Posterior cingulate gyrus (tissue), 11 donors: ENCODE measurements around the gene USB1.

Experiments
- DNase-seq, 10 donors: peaks; one replicate each; pipeline versions ENCODE4 v3.0.0 to v3.0.0-alpha.2; 2020 to 2021; ENCODE audit warnings: mixed read lengths in 3 of 10
- intact Hi-C: fragments of 100-400 bp; cut with DNase I; formaldehyde crosslinking; loops from one replicate; pipeline ENCODE4 v1.15.1; 2023

USB1 gene

DNA sequence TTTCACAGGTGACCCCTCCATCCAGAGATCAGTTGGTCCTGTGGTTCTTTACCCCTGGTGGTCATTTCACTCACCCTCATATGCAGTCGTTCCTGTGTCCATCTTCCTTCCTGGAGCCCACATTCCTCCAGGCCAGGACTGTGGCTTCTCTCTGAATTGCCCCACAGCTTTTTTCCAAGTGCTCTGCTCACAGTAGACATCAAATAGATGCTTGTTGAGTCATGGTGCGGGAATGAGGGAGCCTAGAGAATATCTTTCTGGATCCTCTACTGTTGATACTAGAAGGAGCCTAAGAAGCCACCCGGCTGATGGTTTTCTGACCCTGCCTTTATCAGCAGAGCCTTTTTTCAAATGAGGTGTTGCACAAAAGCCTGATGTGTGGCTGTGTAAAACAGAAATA lies 10.4 kb downstream of the USB1 start:
- intact Hi-C loops = no loop called here
- DNase-seq = peak in 2 of 10 donors; percentile 0 to 4

DNA sequence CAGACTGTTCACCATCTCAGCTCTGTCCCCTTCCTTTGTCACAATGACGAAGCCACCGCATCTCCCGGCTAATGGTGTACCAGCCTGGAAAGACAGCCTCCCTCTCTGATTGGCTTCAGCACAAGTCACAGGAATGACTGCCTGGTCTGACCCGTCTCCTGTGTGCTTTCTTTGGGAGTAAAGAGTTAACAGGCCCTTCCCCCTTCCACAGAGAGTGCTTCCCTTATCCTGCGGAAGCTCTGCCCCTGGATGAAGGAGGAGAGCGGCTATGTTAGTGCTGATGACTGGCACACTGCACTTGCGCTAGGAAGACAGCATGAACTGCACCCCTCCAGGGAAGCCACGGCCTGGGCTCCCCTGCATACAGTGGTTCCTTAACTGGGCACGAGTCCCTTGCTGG lies 11.3 kb downstream of the USB1 start:
- peak in 2 of 10 donors; percentile 19 to 25 for DNase-seq
- intact Hi-C loops = no loop called here

GRCh38 chr16:58013201-58013956 lies 12.2 kb downstream of the USB1 start:
- intact Hi-C loops = no loop called here
- DNase-seq = peak in 2 of 10 donors; percentile 6 to 30

GRCh38 chr16:58016840-58017446 lies 15.7 kb downstream of the USB1 start:
- DNase-seq = peak in 2 of 10 donors; percentile 63
- intact Hi-C loops = no loop called here

GRCh38 chr16:58018803-58019202 lies 17.6 kb downstream of the USB1 start:
- peak in 2 of 10 donors; percentile 62 to 63 for DNase-seq
- intact Hi-C loops = no loop called here

GRCh38 chr16:58019866-58020538 lies 18.8 kb downstream of the USB1 start:
- intact Hi-C loops = loop anchor here (1.0 to 10.0 kb wide), 3 partner anchors 101 to 465 kb away; partner anchors contain the start of gene CSNK2A2
- DNase-seq = peak in 2 of 10 donors; percentile 15 to 62

- peak; percentile 45 to 95 (median 79) for DNase-seq
- intact Hi-C loops = loop anchor here (1.0 to 10.0 kb wide), 3 partner anchors 100 to 464 kb away; partner anchors contain the start of gene CSNK2A2
Measured at GRCh38 chr16:58020628-58021521, 19.7 kb downstream of the USB1 start.

DNA sequence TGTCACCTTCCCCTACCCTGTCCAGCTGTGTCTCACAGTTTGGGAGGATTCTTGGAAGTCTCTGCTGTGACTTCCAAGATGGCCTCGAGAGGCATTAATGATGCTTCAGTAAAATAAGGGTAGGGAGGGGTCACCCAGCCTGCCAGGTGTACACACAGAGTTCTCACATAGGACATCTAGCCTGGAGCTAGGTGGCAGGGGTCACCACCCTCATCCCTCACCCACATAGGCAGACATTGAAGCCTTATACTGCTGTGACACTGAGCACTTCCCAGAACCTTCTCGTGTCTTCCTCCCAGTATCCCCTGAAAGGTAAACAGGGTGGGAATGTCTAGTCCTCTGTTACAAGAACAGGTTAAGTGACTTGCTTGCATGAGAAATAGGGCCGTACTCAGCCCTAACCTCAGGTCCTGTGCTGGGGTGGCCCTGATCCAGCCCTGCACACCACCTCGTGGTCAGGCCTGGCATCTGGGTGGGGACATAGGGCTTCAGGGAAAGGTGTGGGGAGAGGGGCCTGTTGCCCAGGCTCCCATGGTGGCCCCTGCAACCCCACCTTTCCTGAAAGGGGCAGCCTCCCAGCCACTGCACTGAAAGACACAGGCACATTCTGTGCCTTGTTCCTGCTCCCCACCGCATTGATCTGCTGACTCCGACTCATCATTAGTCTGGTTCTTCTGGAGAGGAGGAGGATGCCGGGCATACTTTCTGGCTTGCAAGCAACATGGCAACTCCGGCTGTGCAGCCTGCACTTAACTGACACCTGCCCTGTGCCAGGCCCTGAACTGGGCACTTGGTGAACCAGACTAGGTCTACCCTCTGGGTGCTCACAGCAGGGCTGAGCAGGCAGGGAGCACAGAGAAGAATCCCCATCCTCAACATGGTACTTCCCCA lies 20.7 kb downstream of the USB1 start:
- intact Hi-C loops = loop anchor here (2.0 to 10.0 kb wide), 2 partner anchors 99 to 463 kb away; no protein-coding TSS in a partner anchor
- peak in 2 of 10 donors; percentile 54 to 75 for DNase-seq

- intact Hi-C loops = loop anchor here (10.0 kb wide), 1 partner anchor 462 kb away; no protein-coding TSS in a partner anchor
- peak; percentile 50 to 96 (median 80) for DNase-seq
Measured at GRCh38 chr16:58022601-58023371, 21.6 kb downstream of the USB1 start.

DNA sequence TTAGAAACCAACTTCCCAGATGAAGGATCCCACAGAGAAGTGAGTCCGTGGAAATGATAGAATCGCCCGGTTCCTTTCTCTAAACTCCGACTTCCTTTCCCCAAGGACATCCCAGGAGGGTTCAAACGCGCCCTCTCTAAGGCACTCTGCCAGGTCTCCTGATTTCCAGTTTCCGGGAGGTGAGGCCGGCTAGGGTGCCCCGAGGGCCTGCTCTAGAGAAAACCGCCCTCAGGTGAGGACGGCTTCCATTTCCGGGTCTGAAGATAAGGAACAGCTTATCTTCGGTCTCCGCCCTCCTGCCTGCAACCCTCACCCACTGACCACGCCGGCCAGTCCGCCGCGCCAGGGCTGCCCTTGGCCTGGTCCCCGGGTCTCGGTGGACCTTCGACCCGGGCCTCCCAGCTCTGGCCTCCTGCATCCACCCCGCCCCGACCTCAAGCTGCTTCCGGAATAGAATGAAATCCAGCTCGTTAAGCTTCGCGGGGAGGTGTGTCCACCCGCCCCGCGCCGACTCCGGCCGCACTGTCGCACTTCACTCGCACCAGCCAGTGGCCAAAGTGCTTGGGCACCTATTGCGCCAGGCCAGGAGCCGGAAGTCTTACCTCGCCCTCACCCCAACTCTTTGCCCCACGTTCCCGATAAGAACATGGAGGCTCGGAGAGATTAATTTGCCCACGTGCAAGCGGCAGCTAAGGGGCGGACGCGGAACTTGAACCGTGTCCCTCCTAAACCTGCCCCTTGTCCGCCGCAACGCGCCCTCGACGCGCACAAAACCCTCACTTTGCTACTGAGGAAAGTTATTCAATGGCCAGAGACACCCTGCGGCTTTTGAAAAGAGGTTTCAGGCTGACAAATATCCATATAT lies 23.5 kb downstream of the USB1 start:
- peak in 2 of 10 donors; percentile 62 to 77 for DNase-seq
- intact Hi-C loops = loop anchor here (10.0 kb wide), 1 partner anchor 460 kb away; no protein-coding TSS in a partner anchor

- peak in 9 of 10 donors; percentile 28 to 94 (median 62) for DNase-seq
- intact Hi-C loops = loop anchor here (2.0 to 10.0 kb wide), 2 partner anchors 103 to 459 kb away; partner anchors contain the start of gene CFAP20
Measured at GRCh38 chr16:58025351-58026138, 24.3 kb downstream of the USB1 start, which contains the start of gene MMP15. Gene MMP15 (plus strand): TSS chr16:58025754. CDS start chr16:58026351, 597 bp downstream.

GRCh38 chr16:58026139-58026704 lies 25.0 kb downstream of the USB1 start:
- intact Hi-C loops = loop anchor here (2.0 to 10.0 kb wide), 2 partner anchors 103 to 459 kb away; partner anchors contain the start of gene CFAP20
- DNase-seq = peak in 4 of 10 donors; percentile 36 to 86 (median 82)

- intact Hi-C loops = loop anchor here (2.0 to 10.0 kb wide), 2 partner anchors 102 to 458 kb away; partner anchors contain the start of gene CFAP20
- peak in 3 of 10 donors; percentile 62 to 87 (median 81) for DNase-seq
Measured at GRCh38 chr16:58026705-58027160, 25.5 kb downstream of the USB1 start.

DNA sequence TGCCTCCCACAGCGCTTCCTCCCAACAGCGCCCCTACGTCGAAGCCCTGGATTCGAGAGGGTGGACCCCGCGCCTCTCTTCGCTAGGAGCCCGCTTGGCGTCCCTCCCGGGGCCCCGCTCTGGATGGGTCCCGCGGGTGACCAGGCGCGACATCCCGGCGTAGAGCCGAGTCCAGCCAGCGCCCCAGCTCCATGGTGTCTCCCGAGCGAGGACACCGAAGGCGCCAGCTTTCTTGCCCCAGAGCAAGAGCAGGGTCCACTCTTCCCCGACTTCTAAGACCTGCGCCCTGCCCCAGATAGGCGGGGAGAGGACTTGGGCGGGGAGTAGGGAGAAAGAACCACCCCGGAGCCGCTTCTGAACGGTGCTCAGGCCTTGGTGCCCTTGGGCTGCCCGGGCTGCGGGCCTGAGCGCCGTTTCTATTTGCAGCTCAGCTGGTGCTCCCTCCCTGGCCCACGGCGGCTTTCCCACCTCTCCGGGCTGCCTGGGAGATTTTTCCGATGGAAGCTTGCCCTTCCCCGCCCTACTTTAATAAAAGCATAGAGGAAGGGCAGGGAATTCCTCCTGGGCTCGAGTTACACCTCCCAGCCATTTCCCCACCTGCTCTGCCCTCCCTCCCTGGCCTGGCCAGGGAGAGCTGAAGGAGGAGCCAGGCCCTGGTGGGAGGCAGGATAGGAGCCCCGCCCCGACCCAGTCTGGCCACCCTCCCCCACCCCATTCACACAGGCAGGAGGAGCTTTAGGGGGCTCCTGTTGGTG lies 26.1 kb downstream of the USB1 start:
- DNase-seq = peak in 3 of 10 donors; percentile 68 to 84 (median 73)
- intact Hi-C loops = loop anchor here (2.0 to 10.0 kb wide), 2 partner anchors 101 to 457 kb away; partner anchors contain the start of gene CFAP20
